Smooth muscle cell of the brain vasculature (primary cell): ENCODE measurements around the gene ADI1.
A peak's percentile ranks its signal among the peaks of the same experiment; 100 is the strongest.
"Not testable (repeated sequence)": the region's sequence is repeated elsewhere in the genome, so short reads cannot be mapped to it uniquely, and the experiment has no call there.

ENCODE experiments used
- DNase-seq: peaks from one replicate; pipeline ENCODE4 v3.0.0-alpha.2; 2012; ENCODE audit warnings: low read depth, low spot score

The ADI1 gene

DNA sequence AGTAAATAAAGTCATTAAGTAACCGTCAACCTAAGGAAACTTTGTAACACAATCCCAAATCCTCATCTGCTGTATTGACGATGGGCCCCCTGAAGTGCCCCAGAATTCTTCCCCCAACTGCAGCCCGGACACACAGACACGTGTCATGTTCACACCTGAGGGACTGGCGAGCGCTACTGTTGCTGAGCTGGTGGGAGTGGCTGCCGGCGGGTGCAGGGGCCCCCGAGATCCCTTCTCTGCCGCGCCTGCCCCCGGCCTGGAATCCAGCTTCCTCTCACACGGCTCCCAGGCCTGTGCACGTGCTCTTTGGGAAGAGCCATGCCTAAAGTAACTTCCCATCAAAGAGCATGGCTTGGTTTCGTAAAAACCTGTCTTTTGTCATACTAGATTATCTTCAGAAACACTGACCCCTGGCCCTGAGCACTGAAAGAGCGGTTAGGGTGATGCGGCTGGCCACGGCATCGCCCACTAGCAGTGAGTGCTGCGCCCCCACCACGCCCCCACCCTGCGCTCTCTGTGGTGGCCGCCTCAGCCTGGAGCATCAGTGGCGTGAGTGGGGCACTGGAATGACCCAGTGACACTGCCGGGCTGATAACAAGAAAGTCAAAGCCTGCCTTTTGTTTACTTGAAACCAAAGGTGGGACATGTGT lies 56.0 kb downstream of the ADI1 start:
- no peak for DNase-seq

DNA sequence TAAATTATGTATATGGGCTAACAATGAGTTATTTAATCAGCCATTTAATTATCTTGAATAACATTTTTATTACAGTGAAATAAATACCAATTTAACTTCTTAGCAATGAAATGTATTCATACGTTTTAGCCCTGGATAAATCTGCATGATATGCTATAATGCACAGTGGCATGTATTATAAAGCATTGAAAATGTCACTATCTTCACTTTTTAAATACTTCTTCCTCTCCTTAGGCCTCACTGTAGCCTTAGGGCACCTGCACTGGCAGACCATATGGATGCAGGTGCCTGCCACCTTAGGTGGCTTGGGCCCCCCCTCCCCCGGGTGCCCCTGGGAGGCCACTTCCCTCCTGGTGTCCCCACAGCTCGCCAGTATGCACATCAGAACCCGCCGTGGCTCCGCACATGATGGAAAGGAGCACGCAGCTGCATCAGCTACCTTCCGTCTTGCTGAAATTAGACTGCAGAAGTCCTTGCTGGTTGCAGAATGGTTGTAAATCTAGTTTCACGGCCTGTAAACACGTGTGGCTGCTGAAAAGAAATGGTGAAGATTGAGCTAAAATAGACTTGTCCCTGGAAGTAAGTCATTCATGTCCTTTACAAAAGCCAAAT lies 56.7 kb downstream of the ADI1 start:
- no peak for DNase-seq

DNA sequence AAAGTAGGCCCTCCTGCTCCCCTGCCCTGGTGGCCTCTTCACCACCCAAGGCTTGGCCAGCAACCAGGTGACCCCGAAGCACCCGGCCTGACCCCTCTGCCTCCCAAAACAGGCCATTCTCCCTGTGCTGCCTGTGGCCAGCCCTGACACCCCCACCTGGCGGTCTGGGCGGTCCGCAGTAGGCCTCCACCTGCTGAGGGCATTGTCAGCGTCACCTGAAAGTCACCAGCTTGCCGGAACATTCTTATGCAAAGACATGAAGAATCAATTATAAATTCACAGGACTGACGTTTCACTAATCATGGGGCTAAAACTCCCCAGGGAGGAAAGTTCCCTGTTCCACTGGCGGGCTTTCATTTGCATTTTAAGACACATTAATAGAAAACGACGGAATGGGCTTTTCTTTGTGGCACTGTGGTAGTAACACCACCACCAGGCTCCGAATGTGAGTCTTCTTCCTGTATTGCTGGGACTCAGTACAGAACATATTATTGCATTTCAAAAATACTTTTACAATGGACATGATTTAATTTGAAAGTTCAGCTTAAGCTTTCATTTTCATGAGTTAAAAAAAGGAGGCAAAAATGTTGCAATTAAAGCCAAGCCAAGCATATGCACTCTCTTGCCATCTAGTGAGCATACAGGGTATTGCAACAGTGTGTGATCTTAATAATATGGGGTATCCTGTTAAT lies 57.4 kb downstream of the ADI1 start:
- DNase-seq, result peak; percentile 45

- DNase-seq, result no peak
Measured at GRCh38 chr2:3460831-3461800, 58.2 kb downstream of the ADI1 start.

GRCh38 chr2:3460156-3460555 lies 59.2 kb downstream of the ADI1 start:
- DNase-seq, result no peak

- no peak for DNase-seq
Measured at GRCh38 chr2:3459185-3460015, 59.9 kb downstream of the ADI1 start.

- no peak for DNase-seq
Measured at GRCh38 chr2:3458396-3459184, 60.7 kb downstream of the ADI1 start.

- no peak for DNase-seq
Measured at GRCh38 chr2:3457524-3458395, 61.6 kb downstream of the ADI1 start.

DNA sequence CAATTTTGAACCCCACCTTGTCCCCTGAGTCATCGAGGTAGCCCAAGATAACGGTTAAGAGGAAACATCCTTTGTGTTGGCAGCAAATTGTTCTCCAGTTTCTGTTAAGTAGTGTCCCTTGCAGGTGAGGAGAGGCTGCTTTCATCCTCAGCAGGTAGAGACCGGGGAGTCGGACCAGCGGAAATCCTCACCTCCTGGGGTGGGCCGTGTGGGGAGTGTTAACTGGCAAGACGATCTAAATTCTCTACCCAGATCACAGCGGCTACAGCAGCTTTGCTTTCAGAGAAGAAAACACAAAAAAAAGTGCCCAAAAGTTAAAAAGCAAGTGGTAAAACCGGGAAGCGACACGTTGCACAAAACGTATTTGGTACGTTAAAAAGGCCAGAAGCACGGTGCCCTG lies 63.2 kb downstream of the ADI1 start:
- no peak for DNase-seq

GRCh38 chr2:3454802-3455201 lies 64.5 kb downstream of the ADI1 start:
- DNase-seq, result no peak

GRCh38 chr2:3454005-3454404 lies 65.3 kb downstream of the ADI1 start:
- not testable (repeated sequence) for DNase-seq

- no peak for DNase-seq
Measured at GRCh38 chr2:3453190-3453999, 65.9 kb downstream of the ADI1 start.

DNA sequence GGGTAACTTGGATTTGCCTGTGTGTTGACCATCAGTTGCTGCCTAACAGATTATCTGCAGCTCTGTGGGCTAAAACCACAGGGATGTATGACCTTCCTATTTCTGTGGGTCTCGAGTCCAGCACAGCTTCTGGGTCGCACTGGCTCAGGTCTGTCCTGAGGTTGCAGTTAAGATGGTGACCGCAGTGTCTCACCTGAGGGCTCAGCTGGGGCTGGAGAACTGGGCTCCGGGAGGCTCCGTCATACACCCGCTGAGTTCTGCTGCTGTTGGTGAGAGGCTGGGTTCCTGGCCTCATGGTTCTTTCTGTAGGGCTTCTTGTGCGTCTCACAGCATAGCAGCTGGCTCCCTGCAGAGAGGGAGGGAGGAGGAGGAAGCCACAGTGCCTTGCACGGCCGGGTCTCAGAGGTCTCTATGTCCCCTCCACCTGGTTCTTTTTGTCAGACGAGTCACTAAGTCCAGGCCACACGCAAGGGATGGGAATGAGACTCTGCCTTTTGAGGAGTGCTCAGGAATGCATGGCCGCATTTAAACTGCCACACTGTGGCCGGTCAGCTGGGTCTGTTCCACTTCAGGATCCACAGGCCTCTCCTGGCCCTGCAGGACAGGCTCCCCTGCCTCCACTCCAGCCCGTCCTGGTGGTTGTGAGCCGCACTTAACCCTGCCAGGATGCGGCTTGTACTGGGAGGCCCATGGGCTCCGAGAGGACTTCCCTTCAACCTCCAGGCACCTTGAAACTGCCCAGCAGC lies 67.2 kb downstream of the ADI1 start:
- DNase-seq, result no peak

DNA sequence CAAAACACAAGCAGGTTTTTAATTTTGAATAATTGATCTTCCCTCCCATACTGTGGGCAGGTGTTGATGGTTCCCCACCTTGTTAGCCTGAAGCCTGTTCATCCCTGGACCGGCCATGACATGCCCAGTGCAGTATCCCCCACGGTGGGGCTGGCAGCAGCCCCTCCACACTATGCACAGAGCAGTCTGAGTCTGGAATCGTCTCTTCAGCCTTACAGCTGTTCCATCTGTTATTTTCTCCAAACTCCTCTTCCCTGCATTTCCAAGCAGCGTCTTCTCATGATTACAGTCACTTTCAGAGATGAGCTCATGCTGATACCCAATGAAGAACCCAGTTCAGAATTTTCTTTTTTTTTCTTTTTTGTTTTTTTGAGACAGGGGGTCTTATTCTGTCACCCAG lies 68.2 kb downstream of the ADI1 start:
- DNase-seq, result no peak

DNA sequence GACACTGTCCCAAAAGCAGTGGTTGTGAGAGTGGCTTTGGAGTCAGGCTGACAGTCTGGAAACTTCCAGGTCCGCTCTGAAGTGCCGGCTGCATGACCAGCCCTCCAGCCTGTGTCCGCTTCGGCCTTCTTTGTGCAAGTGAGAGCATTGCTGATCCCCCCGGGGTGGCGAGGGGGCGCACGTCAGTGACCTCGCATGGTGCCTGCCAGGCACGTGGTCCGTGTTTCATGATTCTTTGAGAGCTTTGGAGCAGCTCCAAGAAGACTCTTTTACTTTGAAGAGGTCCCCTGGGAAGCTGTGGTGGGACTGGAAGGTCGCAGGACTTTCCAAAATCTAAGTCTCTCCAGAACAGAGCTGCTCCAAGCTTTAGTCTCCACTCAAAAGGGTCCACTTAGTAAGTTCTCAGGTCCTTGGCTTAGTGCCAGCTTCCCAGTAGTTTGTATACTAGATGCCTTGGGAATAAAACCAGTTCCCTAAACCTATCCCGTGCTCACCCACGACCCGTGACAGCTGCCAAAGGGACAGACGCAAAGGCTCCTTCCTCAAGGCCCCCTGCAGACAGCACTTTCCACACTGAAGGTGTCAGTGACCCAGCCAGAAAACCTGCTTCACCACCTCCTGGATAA lies 68.8 kb downstream of the ADI1 start:
- no peak for DNase-seq

DNA sequence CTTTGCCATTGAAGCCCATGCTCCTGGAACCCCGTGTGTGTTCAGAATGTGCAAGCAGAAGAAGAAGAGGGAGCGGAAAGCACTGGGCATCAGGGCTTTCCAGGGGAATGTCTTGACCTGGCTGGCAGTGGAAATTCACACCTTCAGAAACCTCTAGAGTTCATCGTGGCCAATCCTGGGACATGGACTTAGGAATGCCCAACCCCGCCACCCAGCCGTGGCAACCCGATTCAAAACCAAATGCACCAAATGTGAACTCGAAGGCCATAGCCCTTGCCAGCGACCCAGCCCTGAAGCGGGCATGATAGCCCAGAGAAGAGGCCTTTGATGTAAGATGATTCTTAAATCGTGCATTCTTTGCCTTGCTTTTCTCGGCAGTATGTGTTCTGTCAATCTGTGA lies 69.4 kb downstream of the ADI1 start:
- no peak for DNase-seq

GRCh38 chr2:3449086-3449485 lies 70.2 kb downstream of the ADI1 start:
- DNase-seq, result no peak
